ENCODE measurements around the gene MACROD1.

GRCh38 chr11:64028398-64029115 is 137.4 kb downstream of the MACROD1 start:
- TF ChIP-seq POLR2AphosphoS5 (IDR thresholded peaks at IDR 0.05; ENCODE audit: borderline replicate concordance, low read depth, low read length), result no peak
- TF ChIP-seq EZH2 (IDR thresholded peaks at IDR 0.05), result no peak
- no peak for TF ChIP-seq FOXP2 (optimal IDR thresholded peaks at IDR 0.05; ENCODE audit: control extremely low read depth, extremely low read length, insufficient read depth)

All from SK-N-MC (cell line).